SK-N-MC (cell line): ENCODE measurements around the gene PNPLA1.

Source experiments
- DNase-seq: peaks from one replicate; pipeline ENCODE4 v3.0.0-alpha.2; 2011; ENCODE audit warnings: low read depth, low spot score
- H3K27ac ChIP-seq: fragments of 200-600 bp; sonication (generic); 2 replicates; pipeline ENCODE4 v1.5.1; 2016; ENCODE audit warnings: mixed run types
- H3K36me3 ChIP-seq: fragments of 200-600 bp; sonication (generic); 2 replicates; pipeline ENCODE4 v1.6.1; 2017; ENCODE audit warnings: antibody characterized with exemption, low read length, mixed read lengths; ENCODE audit not compliant: insufficient read depth
- H3K4me3 ChIP-seq: fragments of 200-600 bp; sonication (generic); 2 replicates; pipeline ENCODE4 v1.5.1; 2016
- H3K9ac ChIP-seq: fragments of 200-600 bp; sonication (generic); 2 replicates; pipeline ENCODE4 v1.8.0; 2017; ENCODE audit warnings: mixed run types, mixed read lengths; ENCODE audit not compliant: insufficient read length
- H3K9me3 ChIP-seq: fragments of 200-600 bp; sonication (generic); 2 replicates; pipeline ENCODE4 v1.6.1; 2017; ENCODE audit warnings: low read depth, mild to moderate bottlenecking, antibody characterized with exemption, low read length, moderate library complexity, mixed read lengths
- EZH2 ChIP-seq: fragments of 200-600 bp; sonication (generic); IDR thresholded peaks from one replicate; pipeline ENCODE4 v1.6.1; 2017; ENCODE audit warnings: antibody characterized with exemption
- FOXP2 ChIP-seq: optimal IDR thresholded peaks from 2 replicates; pipeline ENCODE3; 2011; ENCODE audit warnings: mild to moderate bottlenecking, moderate library complexity; ENCODE audit not compliant: insufficient read depth; ENCODE audit errors: extremely low read length, control extremely low read depth
- POLR2AphosphoS5 ChIP-seq: IDR thresholded peaks from 2 replicates; pipeline ENCODE4 v1.6.1; 2012; ENCODE audit warnings: mild to moderate bottlenecking, low read depth, low read length, borderline replicate concordance

Gene PNPLA1

GRCh38 chr6:36312854-36313648 lies 43.2 kb downstream of the PNPLA1 start:
- Histone ChIP-seq H3K4me3 (no peak overlapping the region), H3K9ac (no peak overlapping the region), H3K27ac (no peak overlapping the region), H3K9me3 (no peaks in the 10 kb centered on the region), H3K36me3 (no peaks in the 10 kb centered on the region)
- TF ChIP-seq FOXP2 (no peak), EZH2 (no peak), POLR2AphosphoS5 (no peak)
- no peak for DNase-seq

GRCh38 chr6:36313649-36313936 lies 43.7 kb downstream of the PNPLA1 start:
- H3K27ac ChIP-seq: no peak overlapping the region
- H3K9ac ChIP-seq: no peak overlapping the region
- no peaks in the 10 kb centered on the region for H3K9me3 ChIP-seq
- H3K4me3 ChIP-seq: no peak overlapping the region
- DNase-seq: no peak
- no peaks in the 10 kb centered on the region for H3K36me3 ChIP-seq
- TF ChIP-seq EZH2: no peak
- no peak for TF ChIP-seq POLR2AphosphoS5
- TF ChIP-seq FOXP2: no peak

- Histone ChIP-seq H3K27ac (no peak overlapping the region), H3K4me3 (no peak overlapping the region), H3K36me3 (no peaks in the 10 kb centered on the region), H3K9ac (no peak overlapping the region), H3K9me3 (no peaks in the 10 kb centered on the region)
- TF ChIP-seq EZH2: no peak
- TF ChIP-seq FOXP2: no peak
- TF ChIP-seq POLR2AphosphoS5: no peak
- DNase-seq: no peak
These were observed 44.6 kb downstream of the PNPLA1 start for GRCh38 chr6:36314221-36315014.

GRCh38 chr6:36315921-36316320 lies 46.1 kb downstream of the PNPLA1 start:
- TF ChIP-seq EZH2 (no peak), POLR2AphosphoS5 (no peak), FOXP2 (no peak)
- no peaks in the 10 kb centered on the region for H3K9me3 ChIP-seq

GRCh38 chr6:36317623-36318022 lies 47.8 kb downstream of the PNPLA1 start:
- H3K27ac ChIP-seq: no peak overlapping the region
- TF ChIP-seq POLR2AphosphoS5 (no peak), EZH2 (no peak)
- H3K36me3 ChIP-seq: no peaks in the 10 kb centered on the region
- no peaks in the 10 kb centered on the region for H3K9me3 ChIP-seq
- no peak for DNase-seq
- no peak overlapping the region for H3K9ac ChIP-seq
- no peak overlapping the region for H3K4me3 ChIP-seq

More at GRCh38 chr6:36315921-36316320, 46.1 kb downstream of the PNPLA1 start:
- no peaks in the 10 kb centered on the region for H3K36me3 ChIP-seq
- H3K9ac ChIP-seq: no peak overlapping the region
- no peak overlapping the region for H3K4me3 ChIP-seq
- no peak for DNase-seq
- H3K27ac ChIP-seq: no peak overlapping the region

- TF ChIP-seq EZH2: no peak
- no peak for TF ChIP-seq POLR2AphosphoS5
- TF ChIP-seq FOXP2: no peak
- H3K27ac ChIP-seq: no peak overlapping the region
- no peak overlapping the region for H3K9ac ChIP-seq
- H3K36me3 ChIP-seq: no peaks in the 10 kb centered on the region
- no peaks in the 10 kb centered on the region for H3K9me3 ChIP-seq
- no peak overlapping the region for H3K4me3 ChIP-seq
- no peak for DNase-seq
These were observed 49.0 kb downstream of the PNPLA1 start for GRCh38 chr6:36318690-36319435.

- Histone ChIP-seq H3K36me3 (no peaks in the 10 kb centered on the region), H3K27ac (no peak overlapping the region), H3K9ac (no peak overlapping the region), H3K9me3 (no peaks in the 10 kb centered on the region), H3K4me3 (no peak overlapping the region)
- no peak for DNase-seq
- no peak for TF ChIP-seq POLR2AphosphoS5
- no peak for TF ChIP-seq FOXP2
- no peak for TF ChIP-seq EZH2
These were observed 49.5 kb downstream of the PNPLA1 start for GRCh38 chr6:36319436-36319762.

GRCh38 chr6:36319821-36320220 lies 50.0 kb downstream of the PNPLA1 start:
- TF ChIP-seq POLR2AphosphoS5: no peak
- no peak for TF ChIP-seq FOXP2
- TF ChIP-seq EZH2: no peak
- no peak overlapping the region for H3K27ac ChIP-seq
- no peak overlapping the region for H3K9ac ChIP-seq
- no peak overlapping the region for H3K4me3 ChIP-seq
- DNase-seq: no peak
- H3K36me3 ChIP-seq: no peaks in the 10 kb centered on the region
- no peaks in the 10 kb centered on the region for H3K9me3 ChIP-seq

- no peaks in the 10 kb centered on the region for H3K9me3 ChIP-seq
- H3K4me3 ChIP-seq: no peak overlapping the region
- H3K36me3 ChIP-seq: no peaks in the 10 kb centered on the region
- TF ChIP-seq FOXP2 (no peak), POLR2AphosphoS5 (no peak), EZH2 (no peak)
- DNase-seq: no peak
- H3K9ac ChIP-seq: no peak overlapping the region
- H3K27ac ChIP-seq: no peak overlapping the region
These were observed 50.6 kb downstream of the PNPLA1 start for GRCh38 chr6:36320475-36320874.
